CD4-positive, alpha-beta T cell (primary cell): ENCODE measurements around the gene DCUN1D3. TPM values are rescaled to one million over a fixed set of nuclear protein-coding genes. Genes with fewer than 3 reads are reported as not detected.
A peak's percentile ranks its signal among the peaks of the same experiment; 100 is the strongest.

Source experiments
- ATAC-seq: fragments of 200-7000 bp; cut with Tn5 transposase; one replicate; pipeline ENCODE4 v1.10.0; 2022; ENCODE audit warnings: mild to moderate bottlenecking; ENCODE audit not compliant: poor library complexity
- CTCF ChIA-PET: fragments of 350-600 bp; sonication (Branson Sonifier 250); formaldehyde crosslinking; loops from one replicate; lab custom pipeline; 2021; ENCODE audit warnings: antibody characterized with exemption, inconsistent platforms; lab: Charles Lee
- POLR2A ChIA-PET: fragments of 350-600 bp; sonication (Branson Sonifier 250); formaldehyde crosslinking; loops from one replicate; lab custom pipeline; 2021; ENCODE audit warnings: antibody characterized with exemption, inconsistent platforms; lab: Charles Lee
- DNase-seq, 14 experiments: peaks; one replicate each; pipeline ENCODE4 v3.0.0-alpha.2; 2013 to 2020; ENCODE audit warnings: mixed read lengths in 2 of 14
- H3K27ac ChIP-seq, 2 donors: one replicate each; pipeline versions ENCODE4 v1.5.1 to v1.7.0; 2013; ENCODE audit warnings: low read length in 2 of 2, low read depth in 1 of 2, mild to moderate bottlenecking in 1 of 2
- H3K27me3 ChIP-seq, 2 experiments: 1 replicate in 1 of 2; 2 replicates in 1 of 2; pipeline versions ENCODE4 v1.6.1 to v1.7.0; 2013; ENCODE audit warnings: low read length in 2 of 2, control low read depth in 1 of 2, mild to moderate bottlenecking in 1 of 2, moderate library complexity in 1 of 2; ENCODE audit not compliant: insufficient read depth in 2 of 2, control insufficient read depth in 1 of 2
- H3K36me3 ChIP-seq: one replicate; pipeline ENCODE4 v1.6.1; 2013; ENCODE audit warnings: low read length, control low read depth; ENCODE audit not compliant: insufficient read depth
- H3K4me1 ChIP-seq: one replicate; pipeline ENCODE4 v1.6.1; 2013; ENCODE audit warnings: low read length, control low read depth; ENCODE audit not compliant: insufficient read depth
- H3K4me3 ChIP-seq: one replicate; pipeline ENCODE4 v1.5.1; 2013; ENCODE audit warnings: mild to moderate bottlenecking, low read length, moderate library complexity
- H3K9me3 ChIP-seq, 2 experiments: 1 replicate in 1 of 2; 2 replicates in 1 of 2; pipeline versions ENCODE4 v1.6.1 to v1.7.0; 2013; ENCODE audit warnings: low read length in 2 of 2, mild to moderate bottlenecking in 2 of 2, control low read depth in 1 of 2, moderate library complexity in 1 of 2; ENCODE audit not compliant: control insufficient read depth in 1 of 2, insufficient read depth in 1 of 2
- H3K27ac Mint-ChIP-seq: one replicate; pipeline ENCODE4 v1.8.0; 2020; ENCODE audit warnings: mixed read lengths
- H3K27me3 Mint-ChIP-seq: one replicate; pipeline ENCODE4 v1.8.0; 2021; ENCODE audit warnings: mixed read lengths
- H3K36me3 Mint-ChIP-seq: one replicate; pipeline ENCODE4 v1.8.0; 2021; ENCODE audit warnings: low read depth, mixed read lengths
- H3K4me1 Mint-ChIP-seq: one replicate; pipeline ENCODE4 v1.8.0; 2021; ENCODE audit warnings: low read depth, mixed read lengths
- H3K4me3 Mint-ChIP-seq: one replicate; pipeline ENCODE4 v1.8.0; 2020; ENCODE audit warnings: mild to moderate bottlenecking, mixed read lengths
- H3K9me3 Mint-ChIP-seq: one replicate; pipeline ENCODE4 v1.8.0; 2020; ENCODE audit warnings: mixed read lengths
- intact Hi-C, 2 experiments: fragments of 100-400 bp; cut with DNase I in 1 of 2; cut with micrococcal nuclease in 1 of 2; formaldehyde crosslinking; loops; one replicate each; pipeline versions ENCODE4 v1.15.1 to v1.9.0; 2023 to 2025; cut with DNase I, micrococcal nuclease
- total RNA-seq, 174 experiments: library from RNA in 2 of 174; stranded (reverse) in 2 of 174; gene quantifications; one replicate each; pipeline ENCODE4 v1.2.3 and lab custom pipeline; 2021 to 2026
- TF ChIP-seq, protein P1 (sequence below): fragments of 200-600 bp; IDR thresholded peaks from one replicate; pipeline ENCODE4 v1.8.0; 2022; ENCODE audit warnings: antibody characterized with exemption, mild to moderate bottlenecking

The DCUN1D3 gene
- total RNA-seq, 2 experiments from 2014 or later, result 1.9 TPM

DNA sequence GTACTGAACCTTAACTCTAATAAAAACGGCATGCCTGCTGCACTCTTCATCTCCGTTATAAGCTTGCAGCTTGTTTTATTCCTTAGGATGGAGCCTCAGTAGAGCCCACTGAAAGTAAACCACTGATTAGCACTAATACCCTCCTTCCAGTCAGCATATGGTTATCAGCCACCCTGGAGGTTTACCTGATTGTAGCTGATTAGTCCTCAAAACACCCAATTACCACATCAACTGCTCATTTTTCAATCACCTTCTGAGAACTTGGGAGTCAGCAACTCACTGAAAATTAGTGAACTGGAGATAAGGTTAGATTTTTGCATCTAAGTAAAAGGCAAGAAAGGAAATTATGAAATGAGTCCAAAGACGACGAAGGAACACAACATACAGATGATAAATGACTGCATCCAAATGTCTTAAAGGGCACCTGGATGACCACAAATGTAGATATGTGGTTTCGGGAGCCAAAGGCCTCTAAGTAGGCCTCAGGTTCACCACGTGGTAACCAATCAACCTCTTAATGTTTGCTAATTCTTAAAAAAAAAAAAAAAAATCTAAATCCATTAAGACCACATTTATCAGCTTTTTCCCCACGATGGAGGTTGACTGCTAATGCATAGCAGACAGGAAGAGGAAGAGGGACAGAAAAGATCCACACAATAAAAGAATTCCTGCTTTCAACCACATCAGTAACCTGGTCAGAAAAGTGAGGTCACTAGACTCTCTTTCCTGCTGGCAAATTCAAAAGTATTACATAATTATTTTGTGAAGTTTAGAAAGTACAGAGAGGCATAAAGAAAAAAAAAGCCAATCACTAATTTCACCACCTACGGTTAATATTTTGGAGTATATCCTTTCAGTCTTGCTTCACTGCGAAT is 28.0 kb downstream of the DCUN1D3 start:
- CTCF ChIA-PET, result no interaction called here
- Mint-ChIP-seq H3K4me1 (peaks cover 31% of the 10 kb centered on the region), H3K4me3 (no peak overlapping the region)

GRCh38 chr16:20871258-20871657 is 28.9 kb downstream of the DCUN1D3 start:
- Mint-ChIP-seq H3K4me3 (no peak overlapping the region), H3K36me3 (no peaks in the 10 kb centered on the region), H3K4me1 (peaks cover 31% of the 10 kb centered on the region), H3K27ac (no peak overlapping the region), H3K27me3 (no peaks in the 10 kb centered on the region), H3K9me3 (no peaks in the 10 kb centered on the region)
- no peak overlapping the region for H3K27ac ChIP-seq
- no peak for ATAC-seq
- intact Hi-C loops, result no loop called here
- H3K4me3 ChIP-seq, result no peak overlapping the region
- H3K9me3 ChIP-seq, result no peaks in the 10 kb centered on the region
- no peak for DNase-seq
- TF ChIP-seq, protein P1, sequence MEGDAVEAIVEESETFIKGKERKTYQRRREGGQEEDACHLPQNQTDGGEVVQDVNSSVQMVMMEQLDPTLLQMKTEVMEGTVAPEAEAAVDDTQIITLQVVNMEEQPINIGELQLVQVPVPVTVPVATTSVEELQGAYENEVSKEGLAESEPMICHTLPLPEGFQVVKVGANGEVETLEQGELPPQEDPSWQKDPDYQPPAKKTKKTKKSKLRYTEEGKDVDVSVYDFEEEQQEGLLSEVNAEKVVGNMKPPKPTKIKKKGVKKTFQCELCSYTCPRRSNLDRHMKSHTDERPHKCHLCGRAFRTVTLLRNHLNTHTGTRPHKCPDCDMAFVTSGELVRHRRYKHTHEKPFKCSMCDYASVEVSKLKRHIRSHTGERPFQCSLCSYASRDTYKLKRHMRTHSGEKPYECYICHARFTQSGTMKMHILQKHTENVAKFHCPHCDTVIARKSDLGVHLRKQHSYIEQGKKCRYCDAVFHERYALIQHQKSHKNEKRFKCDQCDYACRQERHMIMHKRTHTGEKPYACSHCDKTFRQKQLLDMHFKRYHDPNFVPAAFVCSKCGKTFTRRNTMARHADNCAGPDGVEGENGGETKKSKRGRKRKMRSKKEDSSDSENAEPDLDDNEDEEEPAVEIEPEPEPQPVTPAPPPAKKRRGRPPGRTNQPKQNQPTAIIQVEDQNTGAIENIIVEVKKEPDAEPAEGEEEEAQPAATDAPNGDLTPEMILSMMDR, result no peak
- no peaks in the 10 kb centered on the region for H3K27me3 ChIP-seq
- H3K36me3 ChIP-seq, result no peaks in the 10 kb centered on the region
- ChIA-PET CTCF (interaction anchor here (1.0 kb wide), 1 partner anchor 22 kb away, joined by 3 read pairs; no protein-coding TSS in a partner anchor), POLR2A (interaction anchor here (0.7 to 1.1 kb wide), 2 partner anchors 19 to 21 kb away, joined by 3 to 4 read pairs; no protein-coding TSS in a partner anchor)
- H3K4me1 ChIP-seq, result peaks cover 16% of the 10 kb centered on the region

More for the DNA sequence above, 28.0 kb downstream of the DCUN1D3 start:
- Mint-ChIP-seq H3K9me3 (no peaks in the 10 kb centered on the region), H3K36me3 (no peaks in the 10 kb centered on the region), H3K27me3 (no peaks in the 10 kb centered on the region), H3K27ac (peak overlapping the region; percentile 45)
- Histone ChIP-seq H3K4me3 (no peak overlapping the region), H3K36me3 (no peaks in the 10 kb centered on the region), H3K4me1 (peaks cover 16% of the 10 kb centered on the region), H3K27me3 (no peaks in the 10 kb centered on the region), H3K9me3 (no peaks in the 10 kb centered on the region), H3K27ac (no peak overlapping the region)
- DNase-seq (no peak), ATAC-seq (no peak)
- TF ChIP-seq, protein P1, result no peak
- intact Hi-C loops, result no loop called here
- POLR2A ChIA-PET, result interaction anchor here (1.1 to 3.2 kb wide), 2 partner anchors 20 to 28 kb away, joined by 3 to 34 read pairs; partner anchors contain the start of genes DCUN1D3 and LYRM1

DNA sequence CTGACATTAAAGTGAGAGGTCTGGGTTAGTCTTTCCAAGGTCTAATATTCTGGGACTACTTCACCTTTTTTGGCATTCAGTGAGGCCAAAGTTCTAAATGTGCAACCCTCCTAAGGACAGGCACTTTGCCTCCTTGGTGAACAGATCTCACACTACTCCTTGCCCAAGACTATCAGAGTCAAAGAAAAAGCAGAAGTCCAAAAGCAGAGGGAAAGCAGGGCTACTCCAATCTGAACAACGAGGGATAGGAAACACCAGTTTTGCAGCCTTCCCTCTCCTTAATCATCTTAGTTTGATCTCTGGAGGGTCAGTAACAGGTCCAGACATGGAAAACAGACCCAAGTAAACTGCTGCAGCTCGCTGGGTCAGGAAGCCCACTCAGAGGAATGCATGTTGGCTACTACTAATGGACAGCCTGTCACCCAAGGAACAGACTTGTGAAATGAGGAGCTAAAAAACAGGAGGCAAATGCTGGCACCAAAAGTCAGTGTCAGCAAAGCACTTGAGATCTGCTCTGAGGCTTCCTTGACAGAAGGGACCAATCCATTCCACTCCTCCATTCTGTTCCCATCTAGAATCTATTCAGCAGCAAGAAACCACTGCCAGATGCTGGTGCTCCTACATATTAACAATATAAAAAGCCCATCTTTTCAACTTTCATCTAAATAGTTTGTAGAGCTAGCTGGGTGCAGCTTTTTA is 29.9 kb downstream of the DCUN1D3 start:
- intact Hi-C loops, result no loop called here
- Histone ChIP-seq H3K27ac (no peak overlapping the region), H3K4me1 (peaks cover 16% of the 10 kb centered on the region), H3K9me3 (no peaks in the 10 kb centered on the region), H3K27me3 (no peaks in the 10 kb centered on the region), H3K4me3 (no peak overlapping the region), H3K36me3 (no peaks in the 10 kb centered on the region)
- Mint-ChIP-seq H3K4me3 (no peak overlapping the region), H3K9me3 (no peaks in the 10 kb centered on the region), H3K27ac (no peak overlapping the region), H3K4me1 (peaks cover 27% of the 10 kb centered on the region), H3K27me3 (no peaks in the 10 kb centered on the region), H3K36me3 (no peaks in the 10 kb centered on the region)
- ChIA-PET POLR2A (no interaction called here), CTCF (interaction anchor here (1.0 kb wide), 1 partner anchor 21 kb away, joined by 3 read pairs; no protein-coding TSS in a partner anchor)
- ATAC-seq, result no peak
- no peak for DNase-seq
- TF ChIP-seq, protein P1, result no peak
